Measurements from ENCODE around the gene SIPA1L3.

DNA sequence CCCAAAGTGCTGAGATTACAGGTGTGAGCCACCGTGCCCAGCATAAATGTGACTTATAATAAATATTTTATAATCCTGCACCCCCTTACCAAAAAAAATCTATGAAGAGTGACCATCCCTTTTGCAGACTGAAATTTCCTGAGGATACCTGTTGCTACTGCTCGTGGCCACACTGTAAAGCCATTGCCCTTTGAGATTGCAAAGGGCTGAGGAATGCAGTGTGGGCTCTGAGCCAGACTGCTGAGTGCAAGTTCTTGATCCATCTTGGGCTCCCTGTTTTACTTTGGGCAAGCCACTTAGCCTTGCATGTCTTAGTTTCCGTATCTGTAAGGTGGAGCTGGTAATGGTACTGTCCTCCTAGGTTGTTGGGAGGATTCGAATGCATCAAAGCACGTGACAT, 23.4 kb downstream of the SIPA1L3 start:
- no peak for TF ChIP-seq TCF12 (IDR thresholded peaks at IDR 0.05; ENCODE audit: low read depth)
- TF ChIP-seq EGR1 (IDR thresholded peaks at IDR 0.05), result no peak
- peak; percentile 59 for TF ChIP-seq NFIC (IDR thresholded peaks at IDR 0.05)
- TF ChIP-seq USF1 (IDR thresholded peaks at IDR 0.05), result no peak
- no peak for TF ChIP-seq CEBPB (IDR thresholded peaks at IDR 0.05)
- TF ChIP-seq YY1 (IDR thresholded peaks at IDR 0.05; ENCODE audit: low read depth), result no peak
- no peak for TF ChIP-seq TAF1 (IDR thresholded peaks at IDR 0.05; ENCODE audit: low read depth)
- no peak for TF ChIP-seq EP300 (IDR thresholded peaks at IDR 0.05; ENCODE audit: borderline replicate concordance)
- TF ChIP-seq, protein P1, sequence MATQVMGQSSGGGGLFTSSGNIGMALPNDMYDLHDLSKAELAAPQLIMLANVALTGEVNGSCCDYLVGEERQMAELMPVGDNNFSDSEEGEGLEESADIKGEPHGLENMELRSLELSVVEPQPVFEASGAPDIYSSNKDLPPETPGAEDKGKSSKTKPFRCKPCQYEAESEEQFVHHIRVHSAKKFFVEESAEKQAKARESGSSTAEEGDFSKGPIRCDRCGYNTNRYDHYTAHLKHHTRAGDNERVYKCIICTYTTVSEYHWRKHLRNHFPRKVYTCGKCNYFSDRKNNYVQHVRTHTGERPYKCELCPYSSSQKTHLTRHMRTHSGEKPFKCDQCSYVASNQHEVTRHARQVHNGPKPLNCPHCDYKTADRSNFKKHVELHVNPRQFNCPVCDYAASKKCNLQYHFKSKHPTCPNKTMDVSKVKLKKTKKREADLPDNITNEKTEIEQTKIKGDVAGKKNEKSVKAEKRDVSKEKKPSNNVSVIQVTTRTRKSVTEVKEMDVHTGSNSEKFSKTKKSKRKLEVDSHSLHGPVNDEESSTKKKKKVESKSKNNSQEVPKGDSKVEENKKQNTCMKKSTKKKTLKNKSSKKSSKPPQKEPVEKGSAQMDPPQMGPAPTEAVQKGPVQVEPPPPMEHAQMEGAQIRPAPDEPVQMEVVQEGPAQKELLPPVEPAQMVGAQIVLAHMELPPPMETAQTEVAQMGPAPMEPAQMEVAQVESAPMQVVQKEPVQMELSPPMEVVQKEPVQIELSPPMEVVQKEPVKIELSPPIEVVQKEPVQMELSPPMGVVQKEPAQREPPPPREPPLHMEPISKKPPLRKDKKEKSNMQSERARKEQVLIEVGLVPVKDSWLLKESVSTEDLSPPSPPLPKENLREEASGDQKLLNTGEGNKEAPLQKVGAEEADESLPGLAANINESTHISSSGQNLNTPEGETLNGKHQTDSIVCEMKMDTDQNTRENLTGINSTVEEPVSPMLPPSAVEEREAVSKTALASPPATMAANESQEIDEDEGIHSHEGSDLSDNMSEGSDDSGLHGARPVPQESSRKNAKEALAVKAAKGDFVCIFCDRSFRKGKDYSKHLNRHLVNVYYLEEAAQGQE (IDR thresholded peaks at IDR 0.05; ENCODE audit: low read depth), result no peak
- TF ChIP-seq, protein P2, sequence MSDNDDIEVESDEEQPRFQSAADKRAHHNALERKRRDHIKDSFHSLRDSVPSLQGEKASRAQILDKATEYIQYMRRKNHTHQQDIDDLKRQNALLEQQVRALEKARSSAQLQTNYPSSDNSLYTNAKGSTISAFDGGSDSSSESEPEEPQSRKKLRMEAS (IDR thresholded peaks at IDR 0.05), result no peak
- no peak for TF ChIP-seq RAD21 (IDR thresholded peaks at IDR 0.05; ENCODE audit: low read depth)
- TF ChIP-seq CREB1 (IDR thresholded peaks at IDR 0.05; ENCODE audit: low read depth), result no peak
- TF ChIP-seq TEAD4 (IDR thresholded peaks at IDR 0.05), result peak; percentile 68

Data from Ishikawa (cell line).